Immature natural killer cell (primary cell): ENCODE results near the gene ATP12A. TPM values are rescaled to one million over a fixed set of nuclear protein-coding genes. Genes with fewer than 3 reads are reported as not detected.

Experiments used
- polyA plus RNA-seq, 3 donors: library from polyadenylated mRNA; unstranded; fragments of 300-500 nt; fragmentation: Illumina TruSeq; gene quantifications; one replicate each; pipeline ENCODE4 v1.2.3, GENCODE V29; 2021

ATP12A gene
- polyA plus RNA-seq, 3 donors from 2014 or later, result not detected

Other genes with a start within 250 kb of the ATP12A start
- gene PARP4, start 167.6 kb upstream of the ATP12A start, polyA plus RNA-seq, result 10 to 100 TPM; 50.0 to 73.8 (median 54.5) TPM
- not detected for gene RNF17, start 83.8 kb downstream of the ATP12A start, polyA plus RNA-seq